IgD-negative memory B cell (primary cell): ENCODE measurements around the gene PNPLA1. TPM values are rescaled to one million over a fixed set of nuclear protein-coding genes. Genes with fewer than 3 reads are reported as not detected.

Experiments used
- H3K27ac Mint-ChIP-seq, 3 donors: one replicate each; pipeline ENCODE4 v1.8.0; 2020 to 2022; ENCODE audit warnings: mild to moderate bottlenecking in 3 of 3, mixed read lengths in 3 of 3, moderate library complexity in 1 of 3
- H3K27me3 Mint-ChIP-seq: one replicate; pipeline ENCODE4 v1.8.0; 2021; ENCODE audit warnings: mixed read lengths
- H3K36me3 Mint-ChIP-seq: one replicate; pipeline ENCODE4 v1.8.0; 2020; ENCODE audit warnings: mild to moderate bottlenecking, mixed read lengths
- H3K4me1 Mint-ChIP-seq, 3 donors: one replicate each; pipeline ENCODE4 v1.8.0; 2020 to 2022; ENCODE audit warnings: mixed read lengths in 3 of 3, mild to moderate bottlenecking in 1 of 3
- H3K4me3 Mint-ChIP-seq, 4 donors: one replicate each; pipeline ENCODE4 v1.8.0; 2020 to 2022; ENCODE audit warnings: mild to moderate bottlenecking in 4 of 4, mixed read lengths in 4 of 4, moderate library complexity in 3 of 4
- H3K9me3 Mint-ChIP-seq, 3 donors: one replicate each; pipeline ENCODE4 v1.8.0; 2020 to 2021; ENCODE audit warnings: mixed read lengths in 3 of 3, mild to moderate bottlenecking in 1 of 3
- polyA plus RNA-seq: library from polyadenylated mRNA; unstranded; fragments of 300-500 nt; fragmentation: Illumina TruSeq; gene quantifications from one replicate; pipeline ENCODE4 v1.2.3, GENCODE V29; 2021

The PNPLA1 gene
- polyA plus RNA-seq, 1 donor from 2014 or later = 0.19 TPM

DNA sequence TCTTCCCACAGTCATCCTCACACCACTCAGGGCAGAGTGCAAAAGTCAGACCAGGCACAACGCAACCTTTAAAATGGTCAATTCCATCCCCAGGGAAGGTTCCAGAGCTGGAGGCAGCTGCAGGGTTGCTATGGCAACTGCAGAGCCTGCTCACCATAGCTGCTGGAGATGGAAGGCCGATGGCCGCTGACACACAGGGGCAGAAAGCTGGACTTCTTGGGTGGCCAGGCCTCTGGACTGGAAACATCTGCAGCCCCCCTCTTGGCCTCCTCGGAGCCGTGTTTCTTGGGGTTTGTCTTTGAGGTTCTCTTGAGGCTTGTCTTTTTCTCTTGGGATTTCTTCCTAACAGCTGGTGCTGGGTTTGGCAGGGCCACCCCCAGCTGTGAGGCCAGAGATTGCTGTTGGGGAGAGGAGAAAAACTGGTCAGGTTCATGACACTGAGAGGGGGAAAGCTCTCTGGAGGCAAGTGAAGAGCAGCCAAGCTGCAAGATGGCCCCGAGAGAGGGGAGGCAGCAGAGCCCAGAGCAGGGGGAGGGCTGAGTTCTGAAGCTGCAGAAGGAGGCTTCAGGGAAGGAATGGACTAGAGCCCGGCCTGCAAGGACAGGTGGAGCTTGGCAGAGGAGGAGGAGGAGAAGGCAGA, 56.6 kb downstream of the PNPLA1 start:
- H3K36me3 Mint-ChIP-seq = no peaks in the 10 kb centered on the region

DNA sequence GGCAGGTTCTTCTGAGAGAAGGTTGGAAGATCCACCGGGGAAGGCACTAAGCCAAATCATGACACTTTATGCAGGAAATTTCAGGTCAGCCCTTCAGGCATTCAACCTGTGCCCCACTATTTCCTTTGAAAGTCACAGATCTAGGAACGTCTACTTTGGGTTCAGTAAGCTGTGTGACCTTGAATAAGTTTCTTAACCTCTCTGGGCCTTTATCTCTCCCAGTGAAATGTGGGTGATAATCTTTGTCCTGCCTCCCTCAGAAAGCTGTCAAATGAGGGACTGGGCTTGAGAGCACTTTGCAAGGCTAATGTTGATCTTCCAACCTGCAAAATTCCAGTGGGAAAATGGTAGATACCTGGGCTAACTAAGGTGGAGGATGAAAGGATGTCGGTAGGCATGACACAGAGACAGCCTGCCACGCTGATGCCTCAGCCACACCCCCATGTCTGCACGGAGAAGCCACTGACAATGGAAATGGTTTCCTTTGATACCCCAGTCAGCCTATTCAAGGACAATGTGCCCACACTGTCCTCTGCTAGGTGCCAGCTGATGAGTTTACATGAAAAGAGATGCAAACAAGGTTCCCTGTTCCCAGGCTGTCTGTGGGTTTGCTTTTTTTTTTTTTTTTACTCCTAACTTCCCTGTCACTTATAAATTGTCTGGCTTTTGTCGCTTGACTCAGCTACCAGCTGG, 57.5 kb downstream of the PNPLA1 start:
- Mint-ChIP-seq H3K27ac (no peak overlapping the region), H3K36me3 (no peaks in the 10 kb centered on the region), H3K9me3 (no peaks in the 10 kb centered on the region), H3K4me1 (peaks cover 0 to 5% (median 2%) of the 10 kb centered on the region in 3 donors), H3K4me3 (peak overlapping the region in 1 of 4 donors; percentile 51), H3K27me3 (peaks cover 1% of the 10 kb centered on the region)

More for the DNA sequence above, 56.6 kb downstream of the PNPLA1 start:
- Mint-ChIP-seq H3K9me3 (no peaks in the 10 kb centered on the region), H3K4me3 (no peak overlapping the region), H3K27me3 (peaks cover 1% of the 10 kb centered on the region), H3K4me1 (peaks cover 0 to 4% (median 2%) of the 10 kb centered on the region in 3 donors), H3K27ac (peak overlapping the region in 1 of 3 donors; percentile 16)

DNA sequence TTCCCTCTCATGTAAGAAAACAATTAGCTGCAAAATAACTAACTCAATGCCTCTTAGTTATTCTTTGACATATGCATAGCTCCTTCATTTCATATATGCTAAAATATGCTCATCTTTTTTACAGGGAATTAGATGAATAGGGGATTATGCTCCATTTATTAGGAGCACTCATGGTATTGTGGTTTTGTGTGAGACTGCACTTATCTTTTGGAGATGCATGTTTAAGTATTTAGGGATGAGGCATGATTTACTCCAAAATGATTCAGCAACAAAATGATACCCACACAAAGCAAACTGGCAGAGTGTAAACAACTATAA, 58.0 kb downstream of the PNPLA1 start:
- H3K27me3 Mint-ChIP-seq = peaks cover 3% of the 10 kb centered on the region
- H3K27ac Mint-ChIP-seq = no peak overlapping the region
- H3K36me3 Mint-ChIP-seq = no peaks in the 10 kb centered on the region
- H3K9me3 Mint-ChIP-seq = peaks cover 0 to under 1% (median 0%) of the 10 kb centered on the region in 3 donors
- H3K4me1 Mint-ChIP-seq = peaks cover 0 to 5% (median 2%) of the 10 kb centered on the region in 3 donors
- no peak overlapping the region for H3K4me3 Mint-ChIP-seq

DNA sequence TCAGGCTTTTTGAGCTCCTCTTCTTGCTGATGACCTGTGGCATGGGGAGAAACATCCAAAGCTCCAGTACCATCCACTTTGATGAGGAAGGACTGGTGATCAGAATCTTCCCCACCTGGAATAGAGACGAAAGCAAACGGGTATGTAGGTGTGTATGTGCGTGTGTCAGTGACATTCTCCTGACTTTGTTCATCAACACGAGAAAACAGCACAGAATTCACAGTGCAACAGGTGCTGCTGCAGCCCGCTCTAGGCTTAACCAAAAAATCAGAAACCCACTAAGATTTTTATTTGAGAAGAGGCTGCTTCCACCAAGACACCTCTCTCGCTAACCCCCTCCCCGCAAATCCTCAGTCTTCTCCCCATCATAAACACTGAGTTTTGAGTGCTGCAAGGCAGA, 58.7 kb downstream of the PNPLA1 start:
- peaks cover 0 to 2% (median 0%) of the 10 kb centered on the region in 3 donors for H3K9me3 Mint-ChIP-seq
- peaks cover 0 to 5% (median 2%) of the 10 kb centered on the region in 3 donors for H3K4me1 Mint-ChIP-seq
- H3K4me3 Mint-ChIP-seq = no peak overlapping the region
- no peak overlapping the region for H3K27ac Mint-ChIP-seq
- H3K27me3 Mint-ChIP-seq = peaks cover 5% of the 10 kb centered on the region
- H3K36me3 Mint-ChIP-seq = no peaks in the 10 kb centered on the region

DNA sequence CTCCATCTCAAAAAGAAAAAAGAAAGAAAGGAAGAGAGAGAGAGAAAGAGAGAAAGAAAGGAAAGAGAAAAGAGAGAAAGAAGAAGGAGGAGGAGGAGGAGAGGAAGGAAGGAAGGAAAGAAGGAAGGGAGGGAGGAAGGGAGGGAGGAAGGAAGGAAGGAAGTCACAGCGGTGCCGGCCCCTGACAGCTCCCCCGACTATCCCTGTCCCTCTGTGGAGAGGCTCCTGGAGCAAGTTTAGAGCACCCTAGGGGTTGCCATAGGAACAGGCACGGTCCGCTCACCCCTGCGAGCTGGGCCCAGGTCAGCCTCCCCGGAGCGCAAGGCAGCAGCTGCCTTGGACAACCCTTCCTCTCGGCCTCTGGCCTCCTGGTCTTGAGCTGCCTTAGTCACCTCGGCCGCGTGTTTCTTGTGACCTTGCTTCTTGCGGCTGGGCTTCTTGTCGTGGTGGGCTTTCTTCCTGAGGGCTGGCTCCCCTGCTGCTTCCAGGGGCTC, 60.0 kb downstream of the PNPLA1 start:
- Mint-ChIP-seq H3K27me3 (peaks cover 8% of the 10 kb centered on the region), H3K4me3 (no peak overlapping the region), H3K4me1 (peaks cover 0 to 7% (median 5%) of the 10 kb centered on the region in 3 donors), H3K27ac (no peak overlapping the region), H3K9me3 (peaks cover 0 to 2% (median 0%) of the 10 kb centered on the region in 3 donors), H3K36me3 (no peaks in the 10 kb centered on the region)

DNA sequence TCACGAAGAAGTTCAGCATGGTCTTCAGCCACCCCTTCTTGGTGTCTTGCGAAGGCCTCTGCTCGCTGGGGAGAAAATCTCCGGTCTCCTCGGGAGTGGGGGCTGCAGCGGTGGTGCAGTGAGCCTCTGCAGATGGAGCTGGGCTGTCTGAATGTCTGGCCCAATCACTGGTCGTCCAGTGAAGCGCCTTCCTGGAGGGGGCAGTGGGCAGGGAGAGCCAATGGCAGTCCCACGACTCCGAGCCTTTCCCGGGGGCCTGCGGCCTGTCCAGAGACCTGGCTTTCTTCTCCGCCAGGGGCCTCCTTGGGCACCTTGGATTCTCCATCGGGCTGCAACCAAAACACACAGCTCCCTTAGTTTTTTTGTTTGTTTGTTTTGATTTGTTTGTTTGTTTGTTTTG, 60.5 kb downstream of the PNPLA1 start:
- H3K9me3 Mint-ChIP-seq = peaks cover 0 to 2% (median 0%) of the 10 kb centered on the region in 3 donors
- H3K27me3 Mint-ChIP-seq = peaks cover 12% of the 10 kb centered on the region
- H3K27ac Mint-ChIP-seq = no peak overlapping the region
- no peak overlapping the region for H3K4me3 Mint-ChIP-seq
- peaks cover 0 to 10% (median 7%) of the 10 kb centered on the region in 3 donors for H3K4me1 Mint-ChIP-seq
- no peaks in the 10 kb centered on the region for H3K36me3 Mint-ChIP-seq

DNA sequence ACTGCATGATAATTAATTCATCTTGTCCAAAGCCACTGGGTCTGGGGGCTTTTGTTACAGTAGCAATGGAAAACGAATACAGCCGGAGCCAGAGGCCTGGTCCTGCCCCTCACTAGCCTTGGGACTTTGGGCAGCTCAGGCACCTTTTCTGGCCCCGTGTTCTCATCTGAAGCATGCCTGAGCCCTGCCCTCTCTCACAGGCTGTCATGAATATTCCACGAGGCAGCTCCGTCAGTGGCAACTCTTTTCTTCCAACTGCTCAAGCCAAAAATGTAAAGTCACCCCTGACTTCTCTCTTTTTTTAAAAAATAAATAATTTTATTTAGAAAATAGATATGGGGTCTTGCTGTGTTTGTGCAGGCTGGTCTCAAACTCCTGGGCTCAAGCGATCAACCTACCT, 61.5 kb downstream of the PNPLA1 start:
- no peak overlapping the region for H3K27ac Mint-ChIP-seq
- H3K9me3 Mint-ChIP-seq = peaks cover 0 to 2% (median 0%) of the 10 kb centered on the region in 3 donors
- H3K4me3 Mint-ChIP-seq = no peak overlapping the region
- H3K36me3 Mint-ChIP-seq = no peaks in the 10 kb centered on the region
- peaks cover 17% of the 10 kb centered on the region for H3K27me3 Mint-ChIP-seq
- peaks cover 0 to 18% (median 6%) of the 10 kb centered on the region in 3 donors for H3K4me1 Mint-ChIP-seq

DNA sequence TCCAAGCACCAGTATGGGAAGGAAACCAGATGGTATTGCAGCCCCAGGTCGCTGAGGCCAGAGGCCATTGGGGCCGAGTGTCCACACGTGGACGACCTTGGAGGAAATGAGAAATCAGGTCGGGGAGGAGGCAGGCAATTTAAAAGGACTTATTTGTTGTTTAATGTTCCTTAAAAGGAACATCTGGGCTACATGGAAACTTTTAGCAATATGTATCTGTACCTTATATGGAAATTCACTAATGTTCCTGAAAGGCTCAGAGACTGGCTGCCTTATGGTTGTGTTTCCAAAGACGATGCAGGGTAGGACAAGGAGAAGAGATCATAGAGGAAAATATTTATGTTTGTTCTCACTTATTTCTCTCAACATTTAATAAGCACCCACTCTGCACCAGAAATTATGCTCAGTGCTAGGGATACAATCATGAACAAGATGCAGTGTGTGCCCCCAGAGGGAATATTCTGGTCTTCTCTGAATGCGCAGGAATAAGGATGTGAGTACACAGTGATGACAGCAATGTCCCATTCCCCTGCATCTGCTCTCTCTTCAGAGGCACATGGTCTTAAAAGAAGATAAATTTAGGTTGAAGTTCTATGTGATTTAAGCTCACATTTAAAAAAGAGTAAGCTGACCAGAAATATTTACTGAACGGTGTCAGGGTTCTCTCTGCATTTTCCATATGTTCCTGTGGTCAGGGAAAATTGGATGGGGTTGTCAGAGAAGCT, 63.5 kb downstream of the PNPLA1 start:
- Mint-ChIP-seq H3K4me3 (no peak overlapping the region), H3K27me3 (peaks cover 21% of the 10 kb centered on the region), H3K4me1 (peaks cover 7 to 23% (median 9%) of the 10 kb centered on the region in 3 donors), H3K36me3 (no peaks in the 10 kb centered on the region), H3K27ac (no peak overlapping the region), H3K9me3 (peaks cover 0 to 2% (median 0%) of the 10 kb centered on the region in 3 donors)

DNA sequence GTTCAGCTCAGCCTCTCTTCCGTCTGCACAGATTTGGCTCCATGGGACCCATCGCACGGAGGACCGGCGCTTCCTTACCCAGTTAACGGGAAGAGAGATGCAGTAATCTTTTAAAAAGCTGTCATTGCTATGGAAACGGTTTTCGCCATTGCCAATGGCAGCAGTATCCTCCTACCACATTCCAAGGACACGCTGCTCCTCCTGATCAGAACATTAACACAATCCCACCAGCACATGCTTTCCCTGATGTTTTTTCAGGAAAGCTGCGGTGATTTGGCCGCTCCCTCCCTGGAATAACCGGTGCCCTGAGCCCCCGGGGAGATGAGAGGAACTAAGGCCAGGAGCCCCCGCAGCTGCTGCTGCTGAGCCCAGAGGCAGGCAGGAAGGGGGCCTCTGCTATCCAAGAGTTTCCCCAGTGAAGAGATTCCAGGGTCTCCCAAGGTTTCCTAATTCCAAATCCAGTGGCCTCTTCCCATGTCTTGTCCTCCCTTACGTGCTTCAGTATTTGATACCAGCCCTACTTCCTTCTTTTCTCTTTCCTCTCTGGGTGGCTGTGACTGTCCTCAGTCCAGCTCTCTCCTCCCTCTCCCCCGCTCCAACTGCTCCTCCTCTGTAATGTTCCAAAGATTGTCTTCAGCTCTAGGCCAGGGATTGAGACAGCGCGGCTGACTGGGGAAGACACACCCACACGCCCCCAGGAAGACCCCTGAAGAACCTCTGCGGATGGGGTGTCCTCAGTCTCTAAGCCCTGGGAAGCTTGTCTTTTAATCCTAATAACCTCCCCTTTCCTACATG, 64.3 kb downstream of the PNPLA1 start:
- Mint-ChIP-seq H3K36me3 (no peaks in the 10 kb centered on the region), H3K4me3 (no peak overlapping the region), H3K27me3 (peaks cover 21% of the 10 kb centered on the region), H3K4me1 (peaks cover 7 to 23% (median 11%) of the 10 kb centered on the region in 3 donors), H3K9me3 (peaks cover 0 to 2% (median 0%) of the 10 kb centered on the region in 3 donors), H3K27ac (no peak overlapping the region)

DNA sequence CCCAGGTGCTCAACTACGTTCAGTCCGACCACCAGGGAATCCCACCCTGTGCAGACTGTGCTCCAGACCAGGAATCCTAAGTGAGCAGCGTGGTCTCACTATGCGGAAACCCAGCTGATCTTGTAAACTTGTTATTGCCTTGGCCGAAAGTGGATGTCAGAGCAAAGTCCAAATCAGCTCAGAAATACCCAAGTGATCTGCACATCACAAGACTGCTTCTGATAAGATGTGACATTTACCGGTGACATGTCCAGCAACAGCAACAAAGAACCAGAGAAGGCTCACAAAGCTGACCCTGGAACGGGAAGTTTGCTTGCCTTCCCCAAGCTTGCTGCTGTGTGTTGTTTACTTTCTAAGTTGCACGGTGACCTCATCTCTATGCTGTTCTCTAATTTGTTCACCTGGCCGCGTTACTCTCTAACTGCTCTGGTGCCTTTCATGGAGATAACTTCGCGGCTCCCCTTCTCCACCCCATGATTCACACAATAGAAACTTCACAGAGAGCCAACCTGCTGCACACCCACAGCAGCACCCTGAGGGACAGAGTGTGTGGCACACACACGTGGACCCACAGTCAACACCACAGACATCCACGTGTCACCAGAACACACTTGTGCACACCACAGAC, 65.1 kb downstream of the PNPLA1 start:
- Mint-ChIP-seq H3K4me1 (peaks cover 7 to 23% (median 11%) of the 10 kb centered on the region in 3 donors), H3K9me3 (peaks cover 0 to 2% (median 0%) of the 10 kb centered on the region in 3 donors), H3K4me3 (no peak overlapping the region), H3K27ac (no peak overlapping the region), H3K36me3 (no peaks in the 10 kb centered on the region), H3K27me3 (peaks cover 21% of the 10 kb centered on the region)

DNA sequence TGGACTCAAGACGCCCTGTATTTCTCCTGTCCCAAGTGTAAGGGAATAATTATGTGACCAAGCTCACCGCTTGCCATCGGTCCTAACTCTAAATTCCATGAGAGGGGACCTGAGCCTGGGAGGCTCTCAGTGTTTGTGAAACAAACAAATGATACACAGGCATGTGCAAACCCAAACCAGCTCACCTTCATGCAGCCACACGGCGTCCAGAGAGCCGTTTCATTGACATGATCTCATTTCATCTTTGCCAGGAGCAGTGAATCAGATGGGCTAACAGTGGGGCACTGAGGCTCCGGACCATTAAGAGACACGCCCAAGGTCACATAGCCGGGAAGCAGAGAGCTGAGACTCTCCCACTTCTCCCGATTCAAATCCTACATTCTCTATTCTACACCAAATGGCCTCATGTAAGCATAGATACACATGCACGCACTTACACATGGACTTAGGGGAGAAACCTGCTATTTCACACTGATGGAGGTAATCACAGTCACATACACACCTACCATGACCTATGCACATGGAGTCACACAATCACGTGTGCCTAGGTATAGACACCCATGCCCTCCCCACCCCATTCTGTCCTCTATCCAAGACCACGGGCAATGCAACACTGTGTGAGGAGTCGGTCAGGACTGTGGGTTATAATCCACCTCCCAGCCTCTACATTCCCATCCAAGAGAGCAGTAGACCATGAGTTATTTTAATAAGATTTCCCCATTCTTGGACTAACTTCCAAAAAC, 65.8 kb downstream of the PNPLA1 start:
- Mint-ChIP-seq H3K4me3 (no peak overlapping the region), H3K27me3 (peaks cover 22% of the 10 kb centered on the region), H3K9me3 (peaks cover 0 to 2% (median 0%) of the 10 kb centered on the region in 3 donors), H3K36me3 (no peaks in the 10 kb centered on the region), H3K27ac (no peak overlapping the region), H3K4me1 (peaks cover 7 to 23% (median 11%) of the 10 kb centered on the region in 3 donors)

DNA sequence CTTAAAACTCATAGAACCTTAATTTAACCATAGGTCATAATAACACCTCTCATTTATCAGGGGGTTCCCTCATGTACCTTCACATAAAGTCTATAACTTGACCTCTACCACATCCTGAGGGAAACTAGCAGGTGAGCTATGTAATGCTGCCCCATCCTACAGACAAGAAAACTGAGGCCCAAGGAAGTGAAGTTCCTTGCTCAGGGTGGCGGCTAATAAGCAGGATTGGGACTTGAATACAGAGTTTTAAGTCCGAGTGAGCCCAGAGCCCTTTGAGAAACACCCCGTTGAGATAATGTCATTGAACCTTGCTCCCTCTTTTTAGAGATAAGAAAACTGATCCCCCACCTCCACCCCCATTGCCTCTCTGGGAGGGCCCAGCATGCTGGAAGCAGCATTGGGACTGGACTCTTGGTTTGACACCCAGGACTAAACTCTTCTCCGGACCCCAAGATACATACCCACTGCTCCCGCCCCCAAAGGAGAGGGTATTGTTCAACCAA, 66.4 kb downstream of the PNPLA1 start:
- Mint-ChIP-seq H3K27ac (no peak overlapping the region), H3K9me3 (peaks cover 0 to 2% (median 0%) of the 10 kb centered on the region in 3 donors), H3K4me3 (no peak overlapping the region), H3K36me3 (no peaks in the 10 kb centered on the region), H3K27me3 (peaks cover 25% of the 10 kb centered on the region), H3K4me1 (peaks cover 12 to 26% (median 14%) of the 10 kb centered on the region in 3 donors)

DNA sequence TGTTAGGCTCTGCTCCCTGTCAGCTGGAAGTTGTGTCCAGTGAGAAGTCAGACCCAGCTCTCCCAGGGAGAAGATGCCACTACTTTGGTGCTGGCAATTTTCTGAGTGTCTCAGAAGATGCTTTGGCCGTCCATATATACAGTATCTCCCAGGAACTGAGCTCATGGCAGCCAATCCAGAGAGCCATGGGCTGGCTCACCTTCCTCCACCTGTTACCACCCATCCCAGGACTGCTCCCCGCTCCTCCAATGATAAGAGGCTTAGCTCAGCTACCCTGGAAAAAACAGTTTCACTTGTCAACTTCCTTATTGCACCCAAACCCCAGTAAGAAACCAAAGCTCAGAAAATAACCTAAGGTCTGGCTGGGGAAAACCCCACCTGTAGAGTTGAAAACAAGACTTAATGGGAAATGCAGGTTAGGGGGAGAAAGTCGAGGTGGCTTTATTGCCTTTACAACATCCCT, 67.0 kb downstream of the PNPLA1 start, which contains the start of gene BNIP5:
TSS of gene BNIP5 (minus strand) at position 110 of the 463 bp plus-strand sequence. CDS start 6,198 bp downstream, outside the sequence.
- H3K36me3 Mint-ChIP-seq = no peaks in the 10 kb centered on the region
- H3K4me1 Mint-ChIP-seq = peaks cover 12 to 26% (median 14%) of the 10 kb centered on the region in 3 donors
- peak within 1 kb of the TSS in 3 of 4 donors; percentile 13 to 53 (median 14) for H3K4me3 Mint-ChIP-seq
- H3K27ac Mint-ChIP-seq = peak within 1 kb of the TSS in 1 of 3 donors; percentile 7
- peaks cover 25% of the 10 kb centered on the region for H3K27me3 Mint-ChIP-seq
- peaks cover 0 to 2% (median 0%) of the 10 kb centered on the region in 3 donors for H3K9me3 Mint-ChIP-seq
